ENCODE data around the gene LMCD1.

Gene LMCD1

GRCh38 chr3:8584661-8585060 lies 83.0 kb downstream of the LMCD1 start:
- DNase-seq (ENCODE audit: low read depth in 2 of 2) = no peak

- no peak for DNase-seq (ENCODE audit: low read depth in 2 of 2)
Observed at GRCh38 chr3:8589880-8590556, 88.4 kb downstream of the LMCD1 start.

- DNase-seq (ENCODE audit: low read depth in 2 of 2) = no peak
Observed at GRCh38 chr3:8593021-8593827, 91.6 kb downstream of the LMCD1 start.

- DNase-seq (ENCODE audit: low read depth in 2 of 2) = no peak
Observed at GRCh38 chr3:8595252-8595651, 93.6 kb downstream of the LMCD1 start.

GRCh38 chr3:8595695-8596115 lies 94.1 kb downstream of the LMCD1 start:
- DNase-seq (ENCODE audit: low read depth in 2 of 2) = no peak

GRCh38 chr3:8596321-8597218 lies 94.9 kb downstream of the LMCD1 start:
- DNase-seq (ENCODE audit: low read depth in 2 of 2) = no peak

- DNase-seq (ENCODE audit: low read depth in 2 of 2) = no peak
Observed at GRCh38 chr3:8597219-8597853, 95.7 kb downstream of the LMCD1 start.

GRCh38 chr3:8599146-8599545 lies 97.5 kb downstream of the LMCD1 start:
- DNase-seq (ENCODE audit: low read depth in 2 of 2) = no peak

- DNase-seq (ENCODE audit: low read depth in 2 of 2) = no peak
Observed at GRCh38 chr3:8600457-8600856, 98.8 kb downstream of the LMCD1 start.

- no peak for DNase-seq (ENCODE audit: low read depth in 2 of 2)
Observed at GRCh38 chr3:8603115-8603710, 101.6 kb downstream of the LMCD1 start.

- DNase-seq (ENCODE audit: low read depth in 2 of 2) = no peak
Observed at GRCh38 chr3:8604006-8604405, 102.4 kb downstream of the LMCD1 start.

- DNase-seq (ENCODE audit: low read depth in 2 of 2) = no peak
Observed at GRCh38 chr3:8604988-8605387, 103.4 kb downstream of the LMCD1 start.

GRCh38 chr3:8606701-8607231 lies 105.1 kb downstream of the LMCD1 start:
- DNase-seq (ENCODE audit: low read depth in 2 of 2) = no peak

GRCh38 chr3:8607234-8608040 lies 105.8 kb downstream of the LMCD1 start:
- DNase-seq (ENCODE audit: low read depth in 2 of 2) = no peak

- no peak for DNase-seq (ENCODE audit: low read depth in 2 of 2)
Observed at GRCh38 chr3:8608041-8608790, 106.6 kb downstream of the LMCD1 start.

- no peak for DNase-seq (ENCODE audit: low read depth in 2 of 2)
Observed at GRCh38 chr3:8608791-8609467, 107.3 kb downstream of the LMCD1 start.

- DNase-seq (ENCODE audit: low read depth in 2 of 2) = no peak
Observed at GRCh38 chr3:8610951-8611350, 109.3 kb downstream of the LMCD1 start.

GRCh38 chr3:8617921-8618320 lies 116.3 kb downstream of the LMCD1 start:
- no peak for DNase-seq (ENCODE audit: low read depth in 2 of 2)

- DNase-seq (ENCODE audit: low read depth in 2 of 2) = no peak
Observed at GRCh38 chr3:8618950-8619349, 117.3 kb downstream of the LMCD1 start.

All from stimulated activated CD4-positive, alpha-beta T cell treated with anti-CD3 and anti-CD28 coated beads, Interleukin-1b, Interleukin-23, amount 100 ng/mL, for 4 hours (primary cell).